ENCODE data around the gene ALKBH2. TPM values are rescaled to one million over a fixed set of nuclear protein-coding genes. Genes with fewer than 3 reads are reported as not detected.

ALKBH2 gene
- total RNA-seq, 1 donor from 2014 or later = 17.4 TPM

- Mint-ChIP-seq H3K36me3 (ENCODE audit: unreplicated experiment) (peaks cover under 1% of the 10 kb centered on the region), H3K27me3 (ENCODE audit: unreplicated experiment) (no peaks in the 10 kb centered on the region), H3K27ac (ENCODE audit: unreplicated experiment) (no peak overlapping the region), H3K4me1 (ENCODE audit: unreplicated experiment) (peaks cover 29% of the 10 kb centered on the region), H3K4me3 (ENCODE audit: unreplicated experiment) (no peak overlapping the region), H3K9me3 (ENCODE audit: unreplicated experiment) (no peaks in the 10 kb centered on the region)
- TF ChIP-seq, protein P1, sequence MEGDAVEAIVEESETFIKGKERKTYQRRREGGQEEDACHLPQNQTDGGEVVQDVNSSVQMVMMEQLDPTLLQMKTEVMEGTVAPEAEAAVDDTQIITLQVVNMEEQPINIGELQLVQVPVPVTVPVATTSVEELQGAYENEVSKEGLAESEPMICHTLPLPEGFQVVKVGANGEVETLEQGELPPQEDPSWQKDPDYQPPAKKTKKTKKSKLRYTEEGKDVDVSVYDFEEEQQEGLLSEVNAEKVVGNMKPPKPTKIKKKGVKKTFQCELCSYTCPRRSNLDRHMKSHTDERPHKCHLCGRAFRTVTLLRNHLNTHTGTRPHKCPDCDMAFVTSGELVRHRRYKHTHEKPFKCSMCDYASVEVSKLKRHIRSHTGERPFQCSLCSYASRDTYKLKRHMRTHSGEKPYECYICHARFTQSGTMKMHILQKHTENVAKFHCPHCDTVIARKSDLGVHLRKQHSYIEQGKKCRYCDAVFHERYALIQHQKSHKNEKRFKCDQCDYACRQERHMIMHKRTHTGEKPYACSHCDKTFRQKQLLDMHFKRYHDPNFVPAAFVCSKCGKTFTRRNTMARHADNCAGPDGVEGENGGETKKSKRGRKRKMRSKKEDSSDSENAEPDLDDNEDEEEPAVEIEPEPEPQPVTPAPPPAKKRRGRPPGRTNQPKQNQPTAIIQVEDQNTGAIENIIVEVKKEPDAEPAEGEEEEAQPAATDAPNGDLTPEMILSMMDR (IDR thresholded peaks at IDR 0.05) = no peak
- DNase-seq (ENCODE audit: extremely low spot score, unreplicated experiment) = no peak
Observed at GRCh38 chr12:109113661-109114321, 20.5 kb upstream of the ALKBH2 start.

- no peak for DNase-seq (ENCODE audit: extremely low spot score, unreplicated experiment)
- no peak overlapping the region for H3K4me3 Mint-ChIP-seq (ENCODE audit: unreplicated experiment)
- H3K9me3 Mint-ChIP-seq (ENCODE audit: unreplicated experiment) = no peaks in the 10 kb centered on the region
- H3K27me3 Mint-ChIP-seq (ENCODE audit: unreplicated experiment) = no peaks in the 10 kb centered on the region
- peaks cover 29% of the 10 kb centered on the region for H3K4me1 Mint-ChIP-seq (ENCODE audit: unreplicated experiment)
- H3K27ac Mint-ChIP-seq (ENCODE audit: unreplicated experiment) = no peak overlapping the region
- TF ChIP-seq, protein P1 (IDR thresholded peaks at IDR 0.05) = no peak
- peaks cover 6% of the 10 kb centered on the region for H3K36me3 Mint-ChIP-seq (ENCODE audit: unreplicated experiment)
Observed at GRCh38 chr12:109112720-109113465, 19.6 kb upstream of the ALKBH2 start.

- Mint-ChIP-seq H3K27me3 (ENCODE audit: unreplicated experiment) (no peaks in the 10 kb centered on the region), H3K9me3 (ENCODE audit: unreplicated experiment) (no peaks in the 10 kb centered on the region), H3K27ac (ENCODE audit: unreplicated experiment) (peak overlapping the region; percentile 91), H3K4me1 (ENCODE audit: unreplicated experiment) (peaks cover 29% of the 10 kb centered on the region), H3K4me3 (ENCODE audit: unreplicated experiment) (peak overlapping the region; percentile 71), H3K36me3 (ENCODE audit: unreplicated experiment) (peaks cover 11% of the 10 kb centered on the region)
- TF ChIP-seq, protein P1 (IDR thresholded peaks at IDR 0.05) = no peak
- peak; percentile 88 for DNase-seq (ENCODE audit: extremely low spot score, unreplicated experiment)
Observed at GRCh38 chr12:109110988-109111495, 17.8 kb upstream of the ALKBH2 start.

DNA sequence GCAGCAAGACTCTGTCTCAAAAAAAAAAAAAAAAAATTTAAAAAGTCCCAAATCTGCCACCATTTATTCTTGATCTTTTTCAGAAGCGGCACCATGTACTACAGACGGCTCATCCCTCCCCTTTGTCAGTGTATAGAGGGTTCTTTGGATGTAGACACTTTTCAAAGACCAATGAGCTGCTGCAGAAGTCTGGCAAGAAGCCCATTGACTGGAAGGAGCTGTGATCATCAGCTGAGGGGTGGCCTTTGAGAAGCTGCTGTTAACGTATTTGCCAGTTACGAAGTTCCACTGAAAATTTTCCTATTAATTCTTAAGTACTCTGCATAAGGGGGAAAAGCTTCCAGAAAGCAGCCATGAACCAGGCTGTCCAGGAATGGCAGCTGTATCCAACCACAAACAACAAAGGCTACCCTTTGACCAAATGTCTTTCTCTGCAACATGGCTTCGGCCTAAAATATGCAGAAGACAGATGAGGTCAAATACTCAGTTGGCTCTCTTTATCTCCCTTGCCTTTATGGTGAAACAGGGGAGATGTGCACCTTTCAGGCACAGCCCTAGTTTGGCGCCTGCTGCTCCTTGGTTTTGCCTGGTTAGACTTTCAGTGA is 16.6 kb upstream of the ALKBH2 start:
- Mint-ChIP-seq H3K9me3 (ENCODE audit: unreplicated experiment) (no peaks in the 10 kb centered on the region), H3K4me1 (ENCODE audit: unreplicated experiment) (peaks cover 20% of the 10 kb centered on the region), H3K27me3 (ENCODE audit: unreplicated experiment) (no peaks in the 10 kb centered on the region), H3K4me3 (ENCODE audit: unreplicated experiment) (no peak overlapping the region), H3K36me3 (ENCODE audit: unreplicated experiment) (peaks cover 19% of the 10 kb centered on the region), H3K27ac (ENCODE audit: unreplicated experiment) (peak overlapping the region; percentile 91)
- DNase-seq (ENCODE audit: extremely low spot score, unreplicated experiment) = no peak
- TF ChIP-seq, protein P1 (IDR thresholded peaks at IDR 0.05) = no peak

GRCh38 chr12:109105176-109105575 is 11.9 kb upstream of the ALKBH2 start:
- DNase-seq (ENCODE audit: extremely low spot score, unreplicated experiment) = no peak
- H3K36me3 Mint-ChIP-seq (ENCODE audit: unreplicated experiment) = peaks cover 43% of the 10 kb centered on the region
- TF ChIP-seq, protein P1 (IDR thresholded peaks at IDR 0.05) = no peak
- no peak overlapping the region for H3K27ac Mint-ChIP-seq (ENCODE audit: unreplicated experiment)
- no peaks in the 10 kb centered on the region for H3K27me3 Mint-ChIP-seq (ENCODE audit: unreplicated experiment)
- H3K9me3 Mint-ChIP-seq (ENCODE audit: unreplicated experiment) = no peaks in the 10 kb centered on the region
- H3K4me3 Mint-ChIP-seq (ENCODE audit: unreplicated experiment) = no peak overlapping the region
- H3K4me1 Mint-ChIP-seq (ENCODE audit: unreplicated experiment) = peaks cover 7% of the 10 kb centered on the region
